GM23338 (cell line): Measurements from ENCODE around the gene GALNT3.

ENCODE experiments used
- EZH2 ChIP-seq: fragments of 200-600 bp; sonication (generic); IDR thresholded peaks from one replicate; pipeline ENCODE4 v1.8.0; 2017; ENCODE audit warnings: antibody characterized with exemption, mild to moderate bottlenecking, low read depth; ENCODE audit not compliant: unreplicated experiment
- NANOG ChIP-seq: IDR thresholded peaks from 2 replicates; pipeline ENCODE4 v1.6.1; 2016; ENCODE audit warnings: antibody characterized with exemption, borderline replicate concordance
- POLR2AphosphoS5 ChIP-seq: IDR thresholded peaks from 2 replicates; pipeline ENCODE4 v1.6.1; 2016; ENCODE audit warnings: antibody characterized with exemption, low read depth
- STAT1 ChIP-seq: IDR thresholded peaks from one replicate; pipeline ENCODE4 v1.6.1; 2016; ENCODE audit warnings: antibody characterized with exemption; ENCODE audit not compliant: unreplicated experiment
- TF ChIP-seq, protein P1 (sequence below), 2 experiments: fragments of 200-600 bp in 1 of 2; sonication (generic) in 1 of 2; conservative IDR thresholded peaks; 2 replicates each; pipeline versions ENCODE4 v1.5.1 to v1.6.1; 2016 to 2017; ENCODE audit warnings: antibody characterized with exemption in 2 of 2, low read depth in 2 of 2, mild to moderate bottlenecking in 2 of 2, moderate library complexity in 1 of 2

DNA sequence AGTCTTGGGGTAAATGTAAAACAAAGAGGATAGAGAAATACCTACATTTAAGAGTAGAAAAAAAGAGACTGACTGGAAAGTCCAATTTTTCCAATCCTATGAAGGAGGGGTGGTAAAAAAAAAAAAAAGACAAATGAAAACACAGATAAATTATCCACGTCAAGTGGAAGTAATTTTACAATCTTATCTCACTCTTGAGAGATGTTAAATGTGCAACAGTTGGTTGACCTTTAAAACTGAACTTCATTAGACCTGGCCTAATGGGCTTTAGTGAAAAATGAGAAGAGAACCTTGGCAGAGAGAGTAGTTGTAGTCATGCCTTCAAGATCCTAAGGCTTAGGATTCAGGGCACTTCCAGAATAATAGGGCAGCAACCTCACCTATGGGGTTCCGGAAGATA is 20.4 kb downstream of the GALNT3 start:
- TF ChIP-seq, protein P1, sequence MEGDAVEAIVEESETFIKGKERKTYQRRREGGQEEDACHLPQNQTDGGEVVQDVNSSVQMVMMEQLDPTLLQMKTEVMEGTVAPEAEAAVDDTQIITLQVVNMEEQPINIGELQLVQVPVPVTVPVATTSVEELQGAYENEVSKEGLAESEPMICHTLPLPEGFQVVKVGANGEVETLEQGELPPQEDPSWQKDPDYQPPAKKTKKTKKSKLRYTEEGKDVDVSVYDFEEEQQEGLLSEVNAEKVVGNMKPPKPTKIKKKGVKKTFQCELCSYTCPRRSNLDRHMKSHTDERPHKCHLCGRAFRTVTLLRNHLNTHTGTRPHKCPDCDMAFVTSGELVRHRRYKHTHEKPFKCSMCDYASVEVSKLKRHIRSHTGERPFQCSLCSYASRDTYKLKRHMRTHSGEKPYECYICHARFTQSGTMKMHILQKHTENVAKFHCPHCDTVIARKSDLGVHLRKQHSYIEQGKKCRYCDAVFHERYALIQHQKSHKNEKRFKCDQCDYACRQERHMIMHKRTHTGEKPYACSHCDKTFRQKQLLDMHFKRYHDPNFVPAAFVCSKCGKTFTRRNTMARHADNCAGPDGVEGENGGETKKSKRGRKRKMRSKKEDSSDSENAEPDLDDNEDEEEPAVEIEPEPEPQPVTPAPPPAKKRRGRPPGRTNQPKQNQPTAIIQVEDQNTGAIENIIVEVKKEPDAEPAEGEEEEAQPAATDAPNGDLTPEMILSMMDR (conservative IDR thresholded peaks at IDR 0.05; ENCODE audit: low read depth in 2 of 2) = no peak
- TF ChIP-seq NANOG (no peak), EZH2 (no peak), POLR2AphosphoS5 (no peak), STAT1 (no peak)
